K562 (cell line): ENCODE measurements around the gene GNAT2. TPM values are rescaled to one million over a fixed set of nuclear protein-coding genes. Genes with fewer than 3 reads are reported as not detected.

ENCODE experiments used
- ATAC-seq: fragments of 200-7000 bp; cut with Tn5 transposase; 3 replicates; pipeline ENCODE4 v1.9.1; 2020; ENCODE audit warnings: moderate library complexity
- BruUV-seq: library from RNA; stranded (reverse); fragments of 400-500 nt; replicated peaks from 2 replicates; lab custom pipeline; 2021; lab: Mats Ljungman, UMichigan
- CTCF ChIA-PET: fragments of 300-600 bp; formaldehyde crosslinking; extraction: SDS; loops from one replicate; lab custom pipeline; 2021; ENCODE audit warnings: low intra/inter-chr PET ratio; lab: Yijun Ruan, JAX
- POLR2A ChIA-PET: fragments of 300-600, 350-650 bp; sonication (Branson Sonifier 250); formaldehyde crosslinking; extraction: SDS; loops from one replicate; lab custom pipeline; 2021; ENCODE audit warnings: antibody characterized with exemption, inconsistent platforms; lab: Yijun Ruan, JAX
- DNase-seq, 4 experiments: peaks; one replicate each; pipeline versions ENCODE4 v3.0.0 to v3.0.0-alpha.2; 2011 to 2018; ENCODE audit warnings: low spot score in 3 of 4, mixed read lengths in 3 of 4; ENCODE audit errors: extremely low read depth in 1 of 4
- FAIRE-seq: peaks from 2 replicates; lab custom pipeline; 2011; peaks lifted over from hg19 to GRCh38; lab: Jason Lieb, UNC
- H2AFZ ChIP-seq: 2 replicates; pipeline ENCODE4 v1.6.0; 2011; ENCODE audit warnings: low read depth, low read length, control low read depth, inconsistent platforms
- H3K27ac ChIP-seq: fragments of 200-600 bp; 3 replicates; pipeline ENCODE4 v1.8.0; 2011; ENCODE audit warnings: low read depth, mild to moderate bottlenecking, control low read depth, inconsistent platforms, low read length, moderate library complexity, mixed read lengths; ENCODE audit errors: extremely low read depth
- H3K27me3 ChIP-seq, 2 experiments: fragments of 300-600 bp in 1 of 2; 2 replicates in 1 of 2; 3 replicates in 1 of 2; pipeline versions ENCODE4 v1.6.0 to v1.8.0; 2011; ENCODE audit warnings: inconsistent platforms in 2 of 2, low read length in 2 of 2, mild to moderate bottlenecking in 1 of 2, mixed read lengths in 1 of 2, moderate library complexity in 1 of 2; ENCODE audit not compliant: control insufficient read depth in 2 of 2, insufficient read depth in 2 of 2
- H3K36me3 ChIP-seq: fragments of 300-600 bp; 3 replicates; pipeline ENCODE4 v1.8.0; 2011; ENCODE audit warnings: mild to moderate bottlenecking, low read length, inconsistent platforms; ENCODE audit not compliant: control insufficient read depth, insufficient read depth
- H3K4me1 ChIP-seq, 2 experiments: fragments of 200-600 bp in 1 of 2; replicated peaks in 1 of 2; 2 replicates in 1 of 2; 3 replicates in 1 of 2; pipeline versions ENCODE4 v1.5.1 to v1.8.0; 2011; ENCODE audit warnings: inconsistent platforms in 2 of 2, low read length in 2 of 2, mild to moderate bottlenecking in 1 of 2, mixed read lengths in 1 of 2, moderate library complexity in 1 of 2; ENCODE audit not compliant: control insufficient read depth in 2 of 2, insufficient read depth in 2 of 2
- H3K4me2 ChIP-seq: 2 replicates; pipeline ENCODE4 v1.6.1; 2011; ENCODE audit warnings: low read length, control low read depth, inconsistent platforms, mixed read lengths; ENCODE audit not compliant: insufficient read depth
- H3K4me3 ChIP-seq: fragments of 200-600 bp; sonication (generic), shearing (Covaris generic); 2 replicates; pipeline ENCODE4 v1.5.1; 2016; ENCODE audit warnings: control low read depth, inconsistent platforms
- H3K79me2 ChIP-seq: fragments of 200-600 bp; 3 replicates; pipeline ENCODE4 v1.8.0; 2011; ENCODE audit warnings: low read length, inconsistent platforms; ENCODE audit not compliant: control insufficient read depth, insufficient read depth
- H3K9ac ChIP-seq, 2 experiments: 2 replicates each; pipeline versions ENCODE4 v1.6.0 to v1.6.1; 2011; ENCODE audit warnings: low read depth in 2 of 2, low read length in 2 of 2, control low read depth in 1 of 2, inconsistent platforms in 1 of 2, mild to moderate bottlenecking in 1 of 2, mixed read lengths in 1 of 2; ENCODE audit not compliant: insufficient read depth in 1 of 2
- H3K9me1 ChIP-seq: one replicate; pipeline ENCODE4 v1.6.0; 2011; ENCODE audit warnings: inconsistent platforms, mild to moderate bottlenecking, low read length, moderate library complexity; ENCODE audit not compliant: control insufficient read depth, insufficient read depth
- H3K9me3 ChIP-seq: replicated peaks from 2 replicates; pipeline ENCODE4 v1.5.1; 2011; ENCODE audit warnings: low read depth, low read length, inconsistent platforms; ENCODE audit not compliant: control insufficient read depth, insufficient read depth
- H4K20me1 ChIP-seq: replicated peaks from 2 replicates; pipeline ENCODE4 v1.6.1; 2011; ENCODE audit warnings: low read length, inconsistent platforms, mixed read lengths; ENCODE audit not compliant: control insufficient read depth, insufficient read depth
- NUFIP1 ChIP-seq: fragments of 450-650 bp; IDR thresholded peaks from 2 replicates; pipeline ENCODE4 v1.6.1; 2018; ENCODE audit not compliant: partially characterized antibody
- SMARCA5 ChIP-seq: fragments of 450-650 bp; IDR thresholded peaks from 2 replicates; pipeline ENCODE4 v1.6.1; 2016
- SMARCB1 ChIP-seq: IDR thresholded peaks from 2 replicates; pipeline ENCODE4 v1.6.1; 2011; ENCODE audit warnings: improper control_type of control experiment, low read depth; ENCODE audit not compliant: insufficient read length
- SOX6 ChIP-seq: fragments of 450-650 bp; IDR thresholded peaks from 2 replicates; pipeline ENCODE4 v1.6.1; 2014; ENCODE audit warnings: mild to moderate bottlenecking
- ZSCAN29 ChIP-seq: fragments of 450-650 bp; IDR thresholded peaks from 2 replicates; pipeline ENCODE4 v1.6.1; 2017
- WGBS: fragments of 100-300 bp; shearing (Covaris generic); methylation state at CpG from one replicate; pipeline ENCODE4 v1.1.6; 2016; ENCODE audit warnings: low coverage, mixed read lengths; ENCODE audit not compliant: insufficient coverage; ENCODE audit errors: missing lambda C conversion rate; 5-methylcytosine and 5-hydroxymethylcytosine counted together
- in situ Hi-C: fragments of 300-500 bp; cut with MboI; formaldehyde crosslinking; loops from 4 replicates; pipeline ENCODE4 v1.15.0; 2018; ENCODE audit warnings: inconsistent platforms, mixed read lengths
- intact Hi-C: fragments of 100-400 bp; cut with micrococcal nuclease; formaldehyde crosslinking; loops from 2 replicates; pipeline ENCODE4 v1.14.2; 2022
- polyA plus RNA-seq, 8 experiments: library from polyadenylated mRNA; depleted of rRNA in 4 of 8; stranded (reverse) in 5 of 8; unstranded in 3 of 8; fragments of >200 nt; fragmentation: Nextera tagmentation in 2 of 8; fragmentation: Illumina TruSeq in 1 of 8; extraction: Ambion mirVana in 2 of 8; extraction: Trizol in 1 of 8; gene quantifications; 2 replicates each; pipeline versions ENCODE4 v1.2.1 to v1.2.3, GENCODE V29; 2011 to 2014; ENCODE audit warnings: inconsistent platforms in 1 of 8, missing spikeins in 1 of 8
- total RNA-seq, 7 experiments: library from RNA; depleted of rRNA in 6 of 7; stranded (reverse); fragments of >200 nt in 6 of 7; fragmentation: Illumina TruSeq in 2 of 7; extraction: Trizol in 2 of 7; gene quantifications; 2 replicates each; pipeline versions ENCODE4 v1.2.1 to v1.2.3, GENCODE V29; 2011 to 2021; ENCODE audit warnings: low replicate concordance in 1 of 7
- TF ChIP-seq, protein P1 (sequence below): fragments of 450-650 bp; IDR thresholded peaks from 2 replicates; pipeline ENCODE4 v1.6.1; 2018; ENCODE audit not compliant: partially characterized antibody

The GNAT2 gene
- total and polyA plus RNA-seq, 9 of the 15 experiments (the other 6 are each of a cell fraction or from before 2014, with no cell fraction given) = 0.06 to 0.52 (median 0.24) TPM; not detected in 1

DNA sequence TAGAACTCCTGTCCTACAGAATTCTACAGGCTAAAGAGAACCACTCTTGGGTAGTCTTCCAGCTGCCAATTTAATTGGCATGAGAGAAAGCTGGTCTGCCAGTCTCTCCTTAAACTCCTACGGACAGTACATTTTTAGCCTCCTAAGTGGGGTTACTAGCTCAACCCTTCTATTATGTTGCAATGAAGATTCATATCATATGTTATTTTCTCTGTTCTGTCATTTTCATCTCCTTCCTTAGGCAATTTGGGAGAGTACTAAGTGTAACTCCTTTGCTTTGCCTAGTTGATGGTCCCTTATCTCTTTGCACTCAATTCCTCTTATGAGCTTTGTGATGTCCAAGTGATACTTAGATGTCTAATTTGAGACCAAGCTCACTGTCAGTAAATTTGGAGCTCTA is 14.0 kb downstream of the GNAT2 start:
- no peaks in the 10 kb centered on the region for H3K4me1 ChIP-seq
- H4K20me1 ChIP-seq = no peaks in the 10 kb centered on the region
- no peak overlapping the region for H3K4me2 ChIP-seq
- intact Hi-C loops = no loop called here
- no peak overlapping the region for H3K9ac ChIP-seq
- no peak for ATAC-seq
- ChIA-PET POLR2A (interaction anchor here (0.6 to 2.7 kb wide), 6 partner anchors 9 to 57 kb away, joined by 3 to 16 read pairs (median 4); partner anchors contain the start of genes AMPD2, GNAI3 and GNAT2), CTCF (no interaction called here)
- WGBS = 71% methylated on average over 1 of the region's 1 CpG
- in situ Hi-C loops = no loop called here
- H3K27me3 ChIP-seq = peaks cover 12% of the 10 kb centered on the region in 2 experiments; a peak in 3 of 5 replicates
- H3K27ac ChIP-seq = no peak overlapping the region
- no peak for DNase-seq
- no peaks in the 10 kb centered on the region for H3K79me2 ChIP-seq
- H3K9me3 ChIP-seq = no peaks in the 10 kb centered on the region
- no peak overlapping the region for H2AFZ ChIP-seq
- TF ChIP-seq NUFIP1 = no peak
- TF ChIP-seq, protein P1, sequence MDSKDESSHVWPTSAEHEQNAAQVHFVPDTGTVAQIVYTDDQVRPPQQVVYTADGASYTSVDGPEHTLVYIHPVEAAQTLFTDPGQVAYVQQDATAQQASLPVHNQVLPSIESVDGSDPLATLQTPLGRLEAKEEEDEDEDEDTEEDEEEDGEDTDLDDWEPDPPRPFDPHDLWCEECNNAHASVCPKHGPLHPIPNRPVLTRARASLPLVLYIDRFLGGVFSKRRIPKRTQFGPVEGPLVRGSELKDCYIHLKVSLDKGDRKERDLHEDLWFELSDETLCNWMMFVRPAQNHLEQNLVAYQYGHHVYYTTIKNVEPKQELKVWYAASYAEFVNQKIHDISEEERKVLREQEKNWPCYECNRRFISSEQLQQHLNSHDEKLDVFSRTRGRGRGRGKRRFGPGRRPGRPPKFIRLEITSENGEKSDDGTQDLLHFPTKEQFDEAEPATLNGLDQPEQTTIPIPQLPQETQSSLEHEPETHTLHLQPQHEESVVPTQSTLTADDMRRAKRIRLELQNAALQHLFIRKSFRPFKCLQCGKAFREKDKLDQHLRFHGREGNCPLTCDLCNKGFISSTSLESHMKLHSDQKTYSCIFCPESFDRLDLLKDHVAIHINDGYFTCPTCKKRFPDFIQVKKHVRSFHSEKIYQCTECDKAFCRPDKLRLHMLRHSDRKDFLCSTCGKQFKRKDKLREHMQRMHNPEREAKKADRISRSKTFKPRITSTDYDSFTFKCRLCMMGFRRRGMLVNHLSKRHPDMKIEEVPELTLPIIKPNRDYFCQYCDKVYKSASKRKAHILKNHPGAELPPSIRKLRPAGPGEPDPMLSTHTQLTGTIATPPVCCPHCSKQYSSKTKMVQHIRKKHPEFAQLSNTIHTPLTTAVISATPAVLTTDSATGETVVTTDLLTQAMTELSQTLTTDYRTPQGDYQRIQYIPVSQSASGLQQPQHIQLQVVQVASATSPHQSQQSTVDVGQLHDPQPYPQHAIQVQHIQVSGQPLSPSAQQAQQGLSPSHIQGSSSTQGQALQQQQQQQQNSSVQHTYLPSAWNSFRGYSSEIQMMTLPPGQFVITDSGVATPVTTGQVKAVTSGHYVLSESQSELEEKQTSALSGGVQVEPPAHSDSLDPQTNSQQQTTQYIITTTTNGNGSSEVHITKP = no peak
- no peak for TF ChIP-seq SOX6
- TF ChIP-seq ZSCAN29 = no peak
- no peak for TF ChIP-seq SMARCA5
- no peak for TF ChIP-seq SMARCB1
- no peak for FAIRE-seq
- no peaks in the 10 kb centered on the region for H3K36me3 ChIP-seq
- no peaks in the 10 kb centered on the region for H3K9me1 ChIP-seq
- no peak overlapping the region for H3K4me3 ChIP-seq
- BruUV-seq = no TSS peak
